Mammary epithelial cell (primary cell): Measurements from ENCODE around the gene MUC20.

Source experiments
- CTCF ChIP-seq, 2 donors: IDR thresholded peaks in 1 of 2; conservative IDR thresholded peaks in 1 of 2; 2 replicates each; pipeline ENCODE4 v1.5.1; 2011 to 2012; ENCODE audit warnings: inconsistent platforms in 2 of 2, low read length in 2 of 2, mild to moderate bottlenecking in 2 of 2, control low read depth in 1 of 2, low read depth in 1 of 2; ENCODE audit not compliant: insufficient read depth in 1 of 2; ENCODE audit errors: extremely low read depth in 1 of 2
- EZH2 ChIP-seq: IDR thresholded peaks from 2 replicates; pipeline ENCODE4 v1.6.1; 2012; ENCODE audit warnings: low read length, inconsistent platforms, borderline replicate concordance

- TF ChIP-seq CTCF (conservative IDR thresholded peaks at IDR 0.05 in 1 of 2, IDR thresholded peaks at IDR 0.05 in 1 of 2; ENCODE audit: extremely low read depth in 1 of 2, insufficient read depth in 1 of 2, low read depth in 1 of 2, low read length in 2 of 2) (no peak), EZH2 (no peak)
Measured at GRCh38 chr3:195700319-195700718, 20.5 kb upstream of the MUC20 start.
